NCI-H1048 (cell line): ENCODE measurements around the gene GPATCH2L.

Experiments
- DNase-seq: peaks from one replicate; lab custom pipeline; 2025; lab: John Stamatoyannopoulos, UW

GPATCH2L gene

GRCh38 chr14:76196980-76197695 lies 45.4 kb downstream of the GPATCH2L start:
- DNase-seq = no peak

- DNase-seq = no peak
Measured at GRCh38 chr14:76201162-76201561, 49.4 kb downstream of the GPATCH2L start.

- DNase-seq = no peak
Measured at GRCh38 chr14:76203086-76204001, 51.6 kb downstream of the GPATCH2L start.

GRCh38 chr14:76204461-76205230 lies 52.9 kb downstream of the GPATCH2L start:
- no peak for DNase-seq

- DNase-seq = no peak
Measured at GRCh38 chr14:76205708-76206107, 54.0 kb downstream of the GPATCH2L start.

- DNase-seq = no peak
Measured at GRCh38 chr14:76208340-76208739, 56.6 kb downstream of the GPATCH2L start.

GRCh38 chr14:76212242-76212641 lies 60.5 kb downstream of the GPATCH2L start:
- no peak for DNase-seq

GRCh38 chr14:76217179-76217578 lies 65.5 kb downstream of the GPATCH2L start:
- DNase-seq = no peak

GRCh38 chr14:76218662-76219061 lies 66.9 kb downstream of the GPATCH2L start:
- no peak for DNase-seq

GRCh38 chr14:76219873-76220272 lies 68.2 kb downstream of the GPATCH2L start:
- no peak for DNase-seq

- DNase-seq = no peak
Measured at GRCh38 chr14:76227450-76228050, 75.8 kb downstream of the GPATCH2L start.

- no peak for DNase-seq
Measured at GRCh38 chr14:76228138-76228537, 76.4 kb downstream of the GPATCH2L start.

GRCh38 chr14:76232800-76233199 lies 81.1 kb downstream of the GPATCH2L start:
- DNase-seq = no peak

- DNase-seq = no peak
Measured at GRCh38 chr14:76235628-76236027, 83.9 kb downstream of the GPATCH2L start.

GRCh38 chr14:76236172-76237130 lies 84.7 kb downstream of the GPATCH2L start:
- DNase-seq = no peak

GRCh38 chr14:76237349-76237990 lies 85.7 kb downstream of the GPATCH2L start:
- no peak for DNase-seq

- DNase-seq = no peak
Measured at GRCh38 chr14:76245097-76245496, 93.4 kb downstream of the GPATCH2L start.

GRCh38 chr14:76250302-76250701 lies 98.6 kb downstream of the GPATCH2L start:
- no peak for DNase-seq

- DNase-seq = no peak
Measured at GRCh38 chr14:76252471-76252870, 100.7 kb downstream of the GPATCH2L start.

GRCh38 chr14:76253111-76253510 lies 101.4 kb downstream of the GPATCH2L start:
- DNase-seq = no peak
